HG03575 (cell line): Measurements from ENCODE around the gene SNX8.
"Not testable (repeated sequence)": the region's sequence is repeated elsewhere in the genome, so short reads cannot be mapped to it uniquely, and the experiment has no call there.

ENCODE experiments used
- ATAC-seq: cut with Tn5 transposase; IDR thresholded peaks from one replicate; pipeline ENCODE4 v1.9.1; 2021; ENCODE audit not compliant: unreplicated experiment, insufficient number of reproducible peaks, low FRiP score; ENCODE audit errors: extremely low read depth

Gene SNX8

GRCh38 chr7:2331707-2332106 lies 17.5 kb upstream of the SNX8 start:
- ATAC-seq, result no peak

- no peak for ATAC-seq
These were observed 16.3 kb upstream of the SNX8 start for GRCh38 chr7:2330493-2330892.

GRCh38 chr7:2326951-2327350 lies 12.7 kb upstream of the SNX8 start:
- no peak for ATAC-seq

GRCh38 chr7:2325162-2325561 lies 10.9 kb upstream of the SNX8 start:
- no peak for ATAC-seq

GRCh38 chr7:2321020-2321419 lies 6.8 kb upstream of the SNX8 start:
- no peak for ATAC-seq

- ATAC-seq, result no peak
These were observed 3.5 kb upstream of the SNX8 start for GRCh38 chr7:2317556-2318293.

- no peak for ATAC-seq
These were observed 2.3 kb upstream of the SNX8 start for GRCh38 chr7:2316578-2316977.

- ATAC-seq, result no peak
These were observed 1.5 kb upstream of the SNX8 start for GRCh38 chr7:2315787-2316186.

GRCh38 chr7:2314956-2315530 lies 802 bp upstream of the SNX8 start:
- not testable (repeated sequence) for ATAC-seq

- no peak for ATAC-seq
These were observed 612 bp downstream of the SNX8 start for GRCh38 chr7:2313450-2314208.

- no peak for ATAC-seq
These were observed 1.8 kb downstream of the SNX8 start for GRCh38 chr7:2312267-2312929.

- ATAC-seq, result no peak
These were observed 4.3 kb downstream of the SNX8 start for GRCh38 chr7:2309889-2310331.

- no peak for ATAC-seq
These were observed 6.5 kb downstream of the SNX8 start for GRCh38 chr7:2307690-2308107.

GRCh38 chr7:2306688-2307087 lies 7.6 kb downstream of the SNX8 start:
- ATAC-seq, result no peak

- not testable (repeated sequence) for ATAC-seq
These were observed 9.0 kb downstream of the SNX8 start for GRCh38 chr7:2305258-2305657.

GRCh38 chr7:2303520-2303919 lies 10.7 kb downstream of the SNX8 start:
- ATAC-seq, result not testable (repeated sequence)

- not testable (repeated sequence) for ATAC-seq
These were observed 11.4 kb downstream of the SNX8 start for GRCh38 chr7:2302743-2303397.

- no peak for ATAC-seq
These were observed 12.8 kb downstream of the SNX8 start for GRCh38 chr7:2301511-2301863.

- ATAC-seq, result no peak
These were observed 14.2 kb downstream of the SNX8 start for GRCh38 chr7:2299870-2300512.
